ENCODE results near the gene CHI3L1. TPM values are rescaled to one million over a fixed set of nuclear protein-coding genes. Genes with fewer than 3 reads are reported as not detected.

Gene CHI3L1
- total and polyA plus RNA-seq, 4 donors = 5.0 to 34.7 (median 15.9) TPM

GRCh38 chr1:203176273-203177035 is 10.1 kb downstream of the CHI3L1 start:
- TF ChIP-seq MAX (IDR thresholded peaks at IDR 0.05) (no peak), FOXA2 (IDR thresholded peaks at IDR 0.05) (no peak), JUND (IDR thresholded peaks at IDR 0.05) (no peak), HNF4A (conservative IDR thresholded peaks at IDR 0.05) (no peak), TAF1 (conservative IDR thresholded peaks at IDR 0.05) (no peak), EGR1 (IDR thresholded peaks at IDR 0.05; ENCODE audit: low read depth in 2 of 2) (no peak), SP1 (IDR thresholded peaks at IDR 0.05) (no peak), NR2F2 (IDR thresholded peaks at IDR 0.05) (no peak), CTCF (IDR thresholded peaks at IDR 0.05; ENCODE audit: low read depth, low read length, missing input control) (no peak), ATF3 (IDR thresholded peaks at IDR 0.05) (no peak), HNF4G (IDR thresholded peaks at IDR 0.05) (no peak)
- TF ChIP-seq, protein P1, sequence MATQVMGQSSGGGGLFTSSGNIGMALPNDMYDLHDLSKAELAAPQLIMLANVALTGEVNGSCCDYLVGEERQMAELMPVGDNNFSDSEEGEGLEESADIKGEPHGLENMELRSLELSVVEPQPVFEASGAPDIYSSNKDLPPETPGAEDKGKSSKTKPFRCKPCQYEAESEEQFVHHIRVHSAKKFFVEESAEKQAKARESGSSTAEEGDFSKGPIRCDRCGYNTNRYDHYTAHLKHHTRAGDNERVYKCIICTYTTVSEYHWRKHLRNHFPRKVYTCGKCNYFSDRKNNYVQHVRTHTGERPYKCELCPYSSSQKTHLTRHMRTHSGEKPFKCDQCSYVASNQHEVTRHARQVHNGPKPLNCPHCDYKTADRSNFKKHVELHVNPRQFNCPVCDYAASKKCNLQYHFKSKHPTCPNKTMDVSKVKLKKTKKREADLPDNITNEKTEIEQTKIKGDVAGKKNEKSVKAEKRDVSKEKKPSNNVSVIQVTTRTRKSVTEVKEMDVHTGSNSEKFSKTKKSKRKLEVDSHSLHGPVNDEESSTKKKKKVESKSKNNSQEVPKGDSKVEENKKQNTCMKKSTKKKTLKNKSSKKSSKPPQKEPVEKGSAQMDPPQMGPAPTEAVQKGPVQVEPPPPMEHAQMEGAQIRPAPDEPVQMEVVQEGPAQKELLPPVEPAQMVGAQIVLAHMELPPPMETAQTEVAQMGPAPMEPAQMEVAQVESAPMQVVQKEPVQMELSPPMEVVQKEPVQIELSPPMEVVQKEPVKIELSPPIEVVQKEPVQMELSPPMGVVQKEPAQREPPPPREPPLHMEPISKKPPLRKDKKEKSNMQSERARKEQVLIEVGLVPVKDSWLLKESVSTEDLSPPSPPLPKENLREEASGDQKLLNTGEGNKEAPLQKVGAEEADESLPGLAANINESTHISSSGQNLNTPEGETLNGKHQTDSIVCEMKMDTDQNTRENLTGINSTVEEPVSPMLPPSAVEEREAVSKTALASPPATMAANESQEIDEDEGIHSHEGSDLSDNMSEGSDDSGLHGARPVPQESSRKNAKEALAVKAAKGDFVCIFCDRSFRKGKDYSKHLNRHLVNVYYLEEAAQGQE (IDR thresholded peaks at IDR 0.05) = no peak
- TF ChIP-seq, protein P2, sequence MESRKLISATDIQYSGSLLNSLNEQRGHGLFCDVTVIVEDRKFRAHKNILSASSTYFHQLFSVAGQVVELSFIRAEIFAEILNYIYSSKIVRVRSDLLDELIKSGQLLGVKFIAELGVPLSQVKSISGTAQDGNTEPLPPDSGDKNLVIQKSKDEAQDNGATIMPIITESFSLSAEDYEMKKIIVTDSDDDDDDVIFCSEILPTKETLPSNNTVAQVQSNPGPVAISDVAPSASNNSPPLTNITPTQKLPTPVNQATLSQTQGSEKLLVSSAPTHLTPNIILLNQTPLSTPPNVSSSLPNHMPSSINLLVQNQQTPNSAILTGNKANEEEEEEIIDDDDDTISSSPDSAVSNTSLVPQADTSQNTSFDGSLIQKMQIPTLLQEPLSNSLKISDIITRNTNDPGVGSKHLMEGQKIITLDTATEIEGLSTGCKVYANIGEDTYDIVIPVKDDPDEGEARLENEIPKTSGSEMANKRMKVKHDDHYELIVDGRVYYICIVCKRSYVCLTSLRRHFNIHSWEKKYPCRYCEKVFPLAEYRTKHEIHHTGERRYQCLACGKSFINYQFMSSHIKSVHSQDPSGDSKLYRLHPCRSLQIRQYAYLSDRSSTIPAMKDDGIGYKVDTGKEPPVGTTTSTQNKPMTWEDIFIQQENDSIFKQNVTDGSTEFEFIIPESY (IDR thresholded peaks at IDR 0.05) = no peak
- no peak overlapping the region for H3K27ac ChIP-seq (ENCODE audit: low read depth in 1 of 2, low read length in 2 of 2)
- no peak overlapping the region for H3K9ac ChIP-seq (ENCODE audit: low read depth in 1 of 2, low read length in 2 of 2)
- H3K9me3 ChIP-seq (ENCODE audit: control insufficient read depth in 4 of 4, low read length in 3 of 4) = no peaks in the 10 kb centered on the region
- H3K4me1 ChIP-seq (ENCODE audit: control insufficient read depth in 4 of 4, insufficient read depth in 4 of 4, low read length in 3 of 4) = no peaks in the 10 kb centered on the region
- no peak for DNase-seq (ENCODE audit: low spot score)
- no peaks in the 10 kb centered on the region for H3K27me3 ChIP-seq (ENCODE audit: control insufficient read depth in 4 of 4, insufficient read depth in 4 of 4, low read length in 3 of 4)
- no peaks in the 10 kb centered on the region for H3K36me3 ChIP-seq (ENCODE audit: control insufficient read depth in 4 of 4, insufficient read depth in 3 of 4, low read depth in 1 of 4, low read length in 3 of 4)
- no peak overlapping the region for H3K4me3 ChIP-seq (ENCODE audit: low read depth in 1 of 3, low read length in 3 of 3)
- WGBS = 93% methylated on average over 9 of the region's 9 CpGs

- H3K9me3 ChIP-seq (ENCODE audit: control insufficient read depth in 4 of 4, low read length in 3 of 4) = no peaks in the 10 kb centered on the region
- WGBS = 73% methylated on average over 9 of the region's 9 CpGs
- no peak overlapping the region for H3K9ac ChIP-seq (ENCODE audit: low read depth in 1 of 2, low read length in 2 of 2)
These were observed 10.7 kb downstream of the CHI3L1 start for GRCh38 chr1:203175827-203176241.

More at GRCh38 chr1:203175827-203176241, 10.7 kb downstream of the CHI3L1 start:
- Histone ChIP-seq H3K4me1 (ENCODE audit: control insufficient read depth in 4 of 4, insufficient read depth in 4 of 4, low read length in 3 of 4) (no peaks in the 10 kb centered on the region), H3K4me3 (ENCODE audit: low read depth in 1 of 3, low read length in 3 of 3) (no peak overlapping the region), H3K27me3 (ENCODE audit: control insufficient read depth in 4 of 4, insufficient read depth in 4 of 4, low read length in 3 of 4) (no peaks in the 10 kb centered on the region), H3K27ac (ENCODE audit: low read depth in 1 of 2, low read length in 2 of 2) (no peak overlapping the region), H3K36me3 (ENCODE audit: control insufficient read depth in 4 of 4, insufficient read depth in 3 of 4, low read depth in 1 of 4, low read length in 3 of 4) (no peaks in the 10 kb centered on the region)
- no peak for DNase-seq (ENCODE audit: low spot score)
- TF ChIP-seq FOXA2 (IDR thresholded peaks at IDR 0.05) (no peak), HNF4G (IDR thresholded peaks at IDR 0.05) (no peak), EGR1 (IDR thresholded peaks at IDR 0.05; ENCODE audit: low read depth in 2 of 2) (no peak), SP1 (IDR thresholded peaks at IDR 0.05) (no peak), RAD21 (IDR thresholded peaks at IDR 0.05) (no peak), FOXA1 (IDR thresholded peaks at IDR 0.05) (no peak), CTCF (IDR thresholded peaks at IDR 0.05; ENCODE audit: low read depth, low read length, missing input control) (no peak)
